Esophagus squamous epithelium (tissue), 5 donors: Measurements from ENCODE around the gene ERN2. TPM values are rescaled to one million over a fixed set of nuclear protein-coding genes. Genes with fewer than 3 reads are reported as not detected.
"Not testable (repeated sequence)": the region's sequence is repeated elsewhere in the genome, so short reads cannot be mapped to it uniquely, and the experiment has no call there.

ENCODE experiments used
- DNase-seq: peaks from one replicate; lab custom pipeline; 2025; lab: John Stamatoyannopoulos, UW
- H3K27ac ChIP-seq, 4 donors: fragments of 200-600 bp; sonication (generic); one replicate each; pipeline ENCODE4 v1.5.1; 2016 to 2019; ENCODE audit warnings: mild to moderate bottlenecking in 1 of 4
- H3K27me3 ChIP-seq, 4 donors: fragments of 200-600 bp; sonication (generic); 1 replicate in 3 of 4; 2 replicates in 1 of 4; pipeline versions ENCODE4 v1.5.1 to v1.6.0; 2017 to 2021; ENCODE audit warnings: antibody characterized with exemption in 1 of 4
- H3K36me3 ChIP-seq, 3 donors: fragments of 200-600 bp; sonication (generic); one replicate each; pipeline ENCODE4 v1.5.1; 2016 to 2019
- H3K4me1 ChIP-seq, 3 donors: fragments of 200-600 bp; sonication (generic); one replicate each; pipeline ENCODE4 v1.5.1; 2017 to 2019
- H3K4me3 ChIP-seq, 4 donors: fragments of 200-600 bp; sonication (generic); 1 replicate in 3 of 4; 2 replicates in 1 of 4; pipeline ENCODE4 v1.5.1; 2016 to 2019; ENCODE audit warnings: mild to moderate bottlenecking in 2 of 4, moderate library complexity in 1 of 4
- H3K9me3 ChIP-seq, 3 donors: fragments of 200-600 bp; sonication (generic); one replicate each; pipeline ENCODE4 v1.5.1; 2016 to 2019
- POLR2A ChIP-seq, 4 donors: fragments of 450-650 bp; IDR thresholded peaks; one replicate each; pipeline ENCODE4 v1.6.1; 2017; ENCODE audit warnings: antibody characterized with exemption in 4 of 4, mild to moderate bottlenecking in 4 of 4, moderate library complexity in 3 of 4
- WGBS, 2 donors: methylation state at CpG; one replicate each; pipeline ENCODE4 v1.1.5; 2018; 5-methylcytosine and 5-hydroxymethylcytosine counted together
- intact Hi-C: fragments of 100-400 bp; cut with DNase I; formaldehyde crosslinking; loops from one replicate; pipeline ENCODE4 v1.15.0; 2022
- total RNA-seq, 4 donors: library from RNA; depleted of rRNA; stranded (reverse); fragments of >200 nt; gene quantifications; one replicate each; pipeline ENCODE4 v1.1.0, GENCODE V29; 2016
- TF ChIP-seq, protein P1 (sequence below), 6 experiments: fragments of 450-650 bp in 4 of 6; fragments of 200-600 bp in 2 of 6; sonication (generic) in 2 of 6; IDR thresholded peaks; one replicate each; pipeline ENCODE4 v1.5.1; 2016 to 2019; ENCODE audit warnings: antibody characterized with exemption in 6 of 6, mild to moderate bottlenecking in 4 of 6, moderate library complexity in 4 of 6
- donor health status: DM: yes; HTN: yes; CAD: no.

Gene ERN2
- total RNA-seq, 4 donors from 2014 or later, result 0.11 to 4.2 (median 0.57) TPM; not detected in 1

- H3K27ac ChIP-seq, result no peak overlapping the region
- H3K4me1 ChIP-seq, result peaks cover 0 to 6% (median 0%) of the 10 kb centered on the region in 3 donors
- no peak for TF ChIP-seq POLR2A (IDR thresholded peaks at IDR 0.05)
- TF ChIP-seq, protein P1, sequence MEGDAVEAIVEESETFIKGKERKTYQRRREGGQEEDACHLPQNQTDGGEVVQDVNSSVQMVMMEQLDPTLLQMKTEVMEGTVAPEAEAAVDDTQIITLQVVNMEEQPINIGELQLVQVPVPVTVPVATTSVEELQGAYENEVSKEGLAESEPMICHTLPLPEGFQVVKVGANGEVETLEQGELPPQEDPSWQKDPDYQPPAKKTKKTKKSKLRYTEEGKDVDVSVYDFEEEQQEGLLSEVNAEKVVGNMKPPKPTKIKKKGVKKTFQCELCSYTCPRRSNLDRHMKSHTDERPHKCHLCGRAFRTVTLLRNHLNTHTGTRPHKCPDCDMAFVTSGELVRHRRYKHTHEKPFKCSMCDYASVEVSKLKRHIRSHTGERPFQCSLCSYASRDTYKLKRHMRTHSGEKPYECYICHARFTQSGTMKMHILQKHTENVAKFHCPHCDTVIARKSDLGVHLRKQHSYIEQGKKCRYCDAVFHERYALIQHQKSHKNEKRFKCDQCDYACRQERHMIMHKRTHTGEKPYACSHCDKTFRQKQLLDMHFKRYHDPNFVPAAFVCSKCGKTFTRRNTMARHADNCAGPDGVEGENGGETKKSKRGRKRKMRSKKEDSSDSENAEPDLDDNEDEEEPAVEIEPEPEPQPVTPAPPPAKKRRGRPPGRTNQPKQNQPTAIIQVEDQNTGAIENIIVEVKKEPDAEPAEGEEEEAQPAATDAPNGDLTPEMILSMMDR (IDR thresholded peaks at IDR 0.05), result no peak
- no peak overlapping the region for H3K4me3 ChIP-seq
- DNase-seq, result no peak
- no peaks in the 10 kb centered on the region for H3K36me3 ChIP-seq
- intact Hi-C loops, result no loop called here
- H3K27me3 ChIP-seq, result peaks cover 0 to 20% (median 0%) of the 10 kb centered on the region in 4 donors
- H3K9me3 ChIP-seq, result no peaks in the 10 kb centered on the region
- WGBS, 2 donors, result 71 to 73% methylated on average over 11 of the region's 12 CpGs
Measured at GRCh38 chr16:23729503-23730424, 16.7 kb upstream of the ERN2 start.

GRCh38 chr16:23728112-23728477, 15.1 kb upstream of the ERN2 start:
- no peak overlapping the region for H3K27ac ChIP-seq
- H3K4me1 ChIP-seq, result peaks cover 0 to 6% (median 0%) of the 10 kb centered on the region in 3 donors
- H3K27me3 ChIP-seq, result peaks cover 0 to 21% (median 0%) of the 10 kb centered on the region in 4 donors
- no peak for DNase-seq
- no peaks in the 10 kb centered on the region for H3K36me3 ChIP-seq
- intact Hi-C loops, result no loop called here
- no peaks in the 10 kb centered on the region for H3K9me3 ChIP-seq
- no peak overlapping the region for H3K4me3 ChIP-seq
- WGBS, 2 donors, result 52 to 54% methylated on average over 10 of the region's 10 CpGs
- TF ChIP-seq, protein P1 (IDR thresholded peaks at IDR 0.05), result peak in 1 of 6 experiments; percentile 3
- TF ChIP-seq POLR2A (IDR thresholded peaks at IDR 0.05), result no peak

DNA sequence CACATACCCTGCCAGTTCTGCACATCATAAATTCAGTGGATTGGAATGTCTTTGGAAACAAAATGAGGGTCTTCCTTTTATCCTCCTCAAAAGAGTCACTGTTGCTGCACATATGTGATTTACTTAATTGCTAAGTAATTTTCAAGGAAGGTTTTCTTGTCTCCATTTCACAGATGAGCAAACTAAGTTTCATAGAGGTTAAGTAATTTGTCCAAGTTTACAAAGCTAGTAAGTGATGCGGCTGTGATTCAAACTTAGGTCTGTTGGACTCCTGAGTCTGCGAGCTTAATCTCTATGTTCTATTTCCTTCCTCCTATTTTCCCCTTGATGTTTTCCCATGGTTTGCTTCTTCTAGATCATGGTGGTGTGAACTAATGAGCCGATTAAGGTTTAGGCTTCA, 13.7 kb upstream of the ERN2 start:
- Histone ChIP-seq H3K27ac (no peak overlapping the region), H3K4me1 (peaks cover 0 to 6% (median 0%) of the 10 kb centered on the region in 3 donors), H3K36me3 (no peaks in the 10 kb centered on the region), H3K4me3 (no peak overlapping the region), H3K9me3 (no peaks in the 10 kb centered on the region), H3K27me3 (peaks cover 0 to 35% (median 0%) of the 10 kb centered on the region in 4 donors)
- DNase-seq, result no peak
- TF ChIP-seq, protein P1 (IDR thresholded peaks at IDR 0.05), result no peak
- TF ChIP-seq POLR2A (IDR thresholded peaks at IDR 0.05), result no peak
- 75 to 80% methylated on average over 3 of the region's 3 CpGs for WGBS, 2 donors
- intact Hi-C loops, result no loop called here

DNA sequence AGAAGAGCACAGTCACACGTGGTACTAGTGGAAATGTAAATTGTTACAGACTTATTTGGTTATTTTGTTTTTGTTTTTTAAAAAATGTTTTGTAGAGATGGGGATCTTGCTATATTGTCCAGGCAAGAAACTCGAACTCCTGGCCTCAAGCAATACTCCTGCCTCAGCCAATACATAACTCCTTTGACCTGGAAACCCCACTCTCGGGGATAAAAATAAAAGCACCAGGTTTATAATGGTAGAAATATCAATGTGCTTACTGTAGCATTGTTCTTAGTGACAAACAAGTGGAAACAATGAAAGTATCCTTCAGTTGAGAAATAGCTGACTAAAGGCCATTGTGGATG, 11.7 kb upstream of the ERN2 start:
- H3K27ac ChIP-seq, result no peak overlapping the region
- 51 to 53% methylated on average over 3 of the region's 3 CpGs for whole genome bisulfite sequencing, 2 donors
- no peaks in the 10 kb centered on the region for H3K9me3 ChIP-seq
- no peaks in the 10 kb centered on the region for H3K36me3 ChIP-seq
- TF ChIP-seq, protein P1 (IDR thresholded peaks at IDR 0.05), result no peak
- DNase-seq, result no peak
- H3K27me3 ChIP-seq, result peaks cover 0 to 40% (median 0%) of the 10 kb centered on the region in 4 donors
- intact Hi-C loops, result no loop called here
- H3K4me1 ChIP-seq, result peaks cover 0 to 6% (median 0%) of the 10 kb centered on the region in 3 donors
- no peak overlapping the region for H3K4me3 ChIP-seq

- H3K36me3 ChIP-seq, result no peaks in the 10 kb centered on the region
- peaks cover 0 to 38% (median 0%) of the 10 kb centered on the region in 4 donors for H3K27me3 ChIP-seq
- TF ChIP-seq, protein P1 (IDR thresholded peaks at IDR 0.05), result no peak
- TF ChIP-seq POLR2A (IDR thresholded peaks at IDR 0.05), result no peak
- DNase-seq, result no peak
- H3K4me3 ChIP-seq, result no peak overlapping the region
- WGBS, 2 donors, result 57 to 67% methylated on average over 8 of the region's 8 CpGs
- H3K27ac ChIP-seq, result no peak overlapping the region
- peaks cover 0 to 6% (median 0%) of the 10 kb centered on the region in 3 donors for H3K4me1 ChIP-seq
- no peaks in the 10 kb centered on the region for H3K9me3 ChIP-seq
- intact Hi-C loops, result no loop called here
Measured at GRCh38 chr16:23724096-23724784, 11.2 kb upstream of the ERN2 start.

GRCh38 chr16:23722613-23723240, 9.7 kb upstream of the ERN2 start:
- H3K27me3 ChIP-seq, result peaks cover 0 to 38% (median 0%) of the 10 kb centered on the region in 4 donors
- H3K4me3 ChIP-seq, intact Hi-C loops, H3K36me3 ChIP-seq, H3K4me1 ChIP-seq, H3K27ac ChIP-seq, H3K9me3 ChIP-seq, DNase-seq: not testable (repeated sequence)
- WGBS, 2 donors, result 49 to 63% methylated on average over 9 of the region's 9 CpGs
